ENCODE data around the gene CDC26.
"Not testable (repeated sequence)": the region's sequence is repeated elsewhere in the genome, so short reads cannot be mapped to it uniquely, and the experiment has no call there.

Gene CDC26

DNA sequence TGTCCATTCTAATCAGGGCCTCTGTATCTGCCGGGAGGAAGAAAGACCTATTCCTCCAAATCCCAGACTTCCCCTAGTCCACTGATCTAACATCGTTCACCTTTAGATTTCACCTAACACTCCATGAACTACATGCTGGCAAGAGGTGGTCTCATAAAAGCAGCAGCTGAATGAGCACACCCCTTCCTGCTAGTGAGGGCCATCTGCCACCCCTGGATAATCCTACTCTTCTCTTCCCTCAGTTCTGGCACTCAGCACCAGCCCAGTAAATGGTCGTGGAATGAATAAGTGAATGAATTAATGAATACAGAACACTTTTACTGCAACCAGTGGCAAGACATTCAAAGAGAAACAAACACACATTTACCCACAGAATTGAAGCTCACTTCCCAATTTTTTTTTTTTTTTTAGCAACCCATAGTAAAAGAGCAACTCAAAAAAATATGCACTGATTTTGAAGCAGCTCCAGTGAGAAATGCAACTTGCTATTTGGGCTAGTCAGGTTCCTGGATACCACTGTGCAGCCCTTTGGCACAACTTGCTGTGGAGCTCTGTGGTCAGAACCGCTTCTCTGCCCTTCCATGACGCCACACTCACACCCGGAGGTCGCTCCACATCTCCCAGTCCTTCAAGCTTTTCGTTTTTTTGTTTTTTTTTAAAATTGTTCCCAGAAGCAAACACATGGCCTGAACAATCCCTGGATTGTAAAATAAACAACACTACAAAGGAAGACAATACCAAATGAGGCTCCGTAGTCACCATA lies 21.6 kb upstream of the CDC26 start:
- DNase-seq (ENCODE audit: extremely low spot score, insufficient read length, low read depth) (no peak), FAIRE-seq (no peak)

DNA sequence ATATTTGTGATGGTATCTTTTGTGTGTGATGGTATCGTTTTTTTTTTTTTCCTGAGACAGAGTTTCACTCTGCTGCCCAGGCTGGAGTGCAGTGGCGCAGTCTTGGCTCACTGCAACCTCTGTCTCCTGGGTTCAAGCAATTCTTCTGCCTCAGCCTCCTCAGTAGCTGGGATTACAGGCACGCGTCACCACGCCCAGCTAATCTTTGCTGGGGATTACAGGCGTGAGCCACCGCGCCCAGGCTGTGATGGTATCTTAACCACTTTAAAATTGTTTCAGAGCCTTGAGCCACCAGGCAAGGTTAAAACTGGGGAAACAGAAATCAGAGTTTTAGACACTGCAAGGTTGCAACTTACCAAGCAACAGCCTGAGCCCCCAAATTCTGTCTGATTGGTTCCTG lies 20.9 kb upstream of the CDC26 start:
- DNase-seq (ENCODE audit: extremely low spot score, insufficient read length, low read depth); FAIRE-seq: not testable (repeated sequence)

DNA sequence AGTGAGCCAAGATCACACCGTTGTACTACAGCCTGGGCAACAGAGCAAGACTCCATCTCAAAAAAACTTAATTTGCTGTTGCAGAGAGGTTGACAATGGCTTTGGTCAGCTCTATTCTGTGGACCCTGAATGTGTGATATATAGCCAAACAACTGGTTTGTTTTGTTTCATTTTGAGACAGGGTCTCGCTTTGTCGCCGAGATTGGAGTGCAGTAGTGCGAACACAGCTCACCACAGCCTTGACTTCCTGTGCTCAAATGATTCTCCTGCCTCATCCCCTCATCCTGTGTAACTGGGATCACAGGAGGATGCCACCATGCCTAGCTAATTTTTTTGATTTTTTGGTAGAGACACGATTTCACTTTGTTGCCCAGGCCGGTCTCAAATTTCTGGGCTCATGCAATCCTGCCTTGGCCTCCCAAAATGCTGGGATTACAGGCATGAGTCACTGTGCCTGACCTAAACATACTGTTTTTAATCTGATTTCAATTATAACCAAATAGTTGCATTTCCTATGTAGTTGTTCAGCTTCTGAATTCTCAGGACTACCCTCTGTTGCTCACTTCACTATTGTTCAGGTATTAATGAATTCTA lies 18.0 kb upstream of the CDC26 start:
- DNase-seq (ENCODE audit: extremely low spot score, insufficient read length, low read depth) (no peak), FAIRE-seq (no peak)

DNA sequence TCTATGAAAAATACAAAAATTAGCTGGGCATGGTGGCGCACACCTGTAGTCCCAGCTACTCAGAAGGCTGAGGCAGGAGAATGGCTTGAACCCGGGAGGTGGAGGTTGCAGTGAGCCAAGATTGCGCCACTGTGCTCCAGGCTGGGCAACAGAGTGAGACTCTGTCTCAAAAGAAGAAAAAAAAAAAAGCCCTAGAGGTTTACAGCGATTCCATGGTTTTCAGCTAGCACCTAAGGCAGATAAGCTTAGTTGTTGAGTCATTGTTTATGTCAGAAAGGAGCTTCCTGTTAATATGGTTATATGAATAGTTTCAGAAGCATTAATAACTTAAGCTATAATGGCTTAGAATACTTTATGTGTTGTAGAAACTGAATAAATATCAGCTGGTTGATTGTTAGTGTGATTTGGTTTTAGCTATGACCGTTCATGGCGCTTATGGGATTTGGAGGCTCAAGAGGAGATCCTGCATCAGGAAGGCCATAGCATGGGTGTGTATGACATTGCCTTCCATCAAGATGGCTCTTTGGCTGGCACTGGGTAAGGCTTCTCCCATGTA lies 14.8 kb upstream of the CDC26 start:
- FAIRE-seq (no peak), DNase-seq (ENCODE audit: extremely low spot score, insufficient read length, low read depth) (no peak)

DNA sequence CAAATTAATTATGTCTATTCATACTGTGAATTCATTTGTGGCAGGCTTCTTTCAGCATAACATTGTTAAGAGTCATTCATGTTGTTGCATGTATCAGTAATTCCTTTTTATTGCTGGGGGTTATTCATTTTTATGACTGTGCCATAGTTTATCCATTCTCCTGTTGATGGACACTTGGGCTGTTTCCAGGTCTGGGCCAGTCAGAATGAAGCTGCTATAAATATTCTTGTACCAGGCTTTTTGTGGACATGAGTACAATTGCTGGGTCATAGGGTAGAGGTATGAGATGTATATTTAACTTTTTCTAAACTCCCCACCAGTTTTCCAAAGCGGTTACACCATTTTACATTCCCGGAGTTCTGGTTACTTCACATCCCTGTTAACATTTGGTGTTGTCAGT lies 13.7 kb upstream of the CDC26 start:
- DNase-seq (ENCODE audit: extremely low spot score, insufficient read length, low read depth) (no peak), FAIRE-seq (no peak)

DNA sequence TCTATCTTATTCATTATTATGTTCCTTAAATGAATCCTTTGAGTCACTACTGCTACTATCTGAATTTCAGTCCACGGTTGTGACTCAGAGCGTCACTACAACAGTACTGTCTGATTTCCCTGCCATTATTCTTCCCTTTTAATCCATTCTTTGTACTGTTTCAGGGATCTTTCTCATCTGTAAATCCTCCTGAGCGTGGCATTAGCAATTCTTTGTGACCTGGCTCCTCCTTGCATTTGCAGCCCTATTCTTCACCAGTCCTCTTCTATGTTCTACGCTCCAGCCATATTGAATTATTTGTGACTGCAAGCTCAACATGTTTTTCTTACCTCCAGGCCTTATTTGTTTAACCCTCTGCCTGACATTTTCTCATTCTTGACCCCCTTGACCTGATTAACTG lies 6.0 kb upstream of the CDC26 start:
- FAIRE-seq (no peak), DNase-seq (ENCODE audit: extremely low spot score, insufficient read length, low read depth) (no peak)

DNA sequence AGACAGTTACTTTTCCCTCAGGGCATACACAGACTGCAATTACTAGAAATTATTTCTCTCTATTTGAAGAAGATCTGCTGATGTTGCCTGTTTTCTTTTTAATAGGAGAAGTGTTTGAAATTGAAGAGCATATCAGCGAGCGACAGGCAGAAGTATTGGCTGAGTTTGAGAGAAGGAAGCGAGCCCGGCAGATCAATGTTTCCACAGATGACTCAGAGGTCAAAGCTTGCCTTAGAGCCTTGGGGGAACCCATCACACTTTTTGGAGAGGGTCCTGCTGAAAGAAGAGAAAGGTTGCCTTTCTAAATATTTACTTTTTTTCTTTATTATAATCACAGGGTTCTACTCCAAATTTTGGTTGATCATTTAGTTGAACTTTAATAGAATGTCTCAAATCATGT lies 3.5 kb upstream of the CDC26 start:
- DNase-seq (ENCODE audit: extremely low spot score, insufficient read length, low read depth) (no peak), FAIRE-seq (no peak)

DNA sequence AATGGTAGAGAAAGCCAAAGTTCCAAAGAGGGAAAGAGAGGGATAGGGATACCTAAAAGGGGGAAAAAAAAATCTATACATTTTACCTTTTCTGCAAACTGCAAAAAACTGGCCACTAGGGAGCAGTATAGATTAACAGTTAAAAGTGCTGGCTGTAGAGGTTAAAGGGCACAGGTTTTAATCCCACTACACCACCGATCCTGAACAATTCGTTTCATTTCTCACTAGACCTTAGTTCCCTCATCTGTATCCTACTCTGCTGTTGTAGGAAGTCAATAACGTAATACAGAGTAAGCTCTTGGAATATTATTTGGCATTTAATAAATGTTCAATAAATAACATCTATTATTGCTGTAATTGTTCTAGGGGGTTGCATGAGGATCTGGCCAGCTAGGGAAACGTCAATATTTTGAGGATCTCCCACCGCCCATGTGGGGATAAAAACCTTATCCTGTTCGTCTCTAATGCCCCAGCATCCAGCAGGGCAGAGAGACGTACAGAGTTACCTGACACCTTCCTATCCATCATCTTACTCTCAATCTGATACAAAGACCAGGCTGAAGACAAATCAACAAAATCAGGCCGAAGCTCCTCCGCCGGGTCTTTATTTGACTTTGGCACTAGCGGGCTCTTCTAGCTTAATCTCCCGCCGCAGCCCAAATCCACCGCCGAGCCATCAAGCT lies 757 bp downstream of the CDC26 start:
- FAIRE-seq (peak; percentile 42), DNase-seq (ENCODE audit: extremely low spot score, insufficient read length, low read depth) (peak; percentile 35)

DNA sequence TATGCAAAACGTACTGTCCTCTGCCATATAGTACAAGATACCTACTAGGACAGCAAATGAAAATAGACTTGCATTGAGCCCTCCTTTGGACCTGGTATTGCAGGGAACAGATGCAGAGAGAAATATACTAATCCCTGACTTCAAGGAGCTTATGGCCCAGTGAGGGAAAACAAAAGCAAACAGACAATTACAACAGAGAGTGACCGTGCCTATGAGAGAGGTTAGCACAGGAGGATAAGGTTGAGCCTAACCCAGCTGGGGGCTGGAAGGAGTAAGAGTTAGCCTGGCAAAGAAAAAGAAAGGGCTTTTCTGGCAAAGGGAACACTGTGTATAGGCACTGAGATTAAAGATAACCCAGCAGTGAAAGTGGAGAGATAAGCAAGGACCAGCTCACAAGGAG lies 5.5 kb downstream of the CDC26 start:
- no peak for FAIRE-seq
- no peak for DNase-seq (ENCODE audit: extremely low spot score, insufficient read length, low read depth)

DNA sequence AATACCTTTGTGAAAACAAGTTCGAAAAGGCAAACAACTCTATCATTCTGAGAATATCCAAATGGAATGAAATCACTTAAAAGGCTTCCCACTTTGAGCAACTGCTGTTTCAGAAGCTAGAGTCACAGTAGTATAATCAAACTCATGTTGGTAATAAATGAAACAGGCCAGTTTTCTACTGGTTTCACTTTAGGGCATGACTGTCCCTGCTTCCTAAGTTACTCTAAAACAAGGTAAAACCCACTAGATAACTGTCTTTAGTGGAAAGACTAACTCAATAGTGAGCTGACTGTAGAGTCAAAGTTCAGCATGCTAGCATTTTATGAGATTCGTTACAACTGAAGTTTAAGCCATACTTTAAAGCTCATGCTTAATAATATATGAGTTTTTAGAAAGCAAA lies 6.0 kb downstream of the CDC26 start:
- DNase-seq (ENCODE audit: extremely low spot score, insufficient read length, low read depth) (no peak), FAIRE-seq (no peak)

DNA sequence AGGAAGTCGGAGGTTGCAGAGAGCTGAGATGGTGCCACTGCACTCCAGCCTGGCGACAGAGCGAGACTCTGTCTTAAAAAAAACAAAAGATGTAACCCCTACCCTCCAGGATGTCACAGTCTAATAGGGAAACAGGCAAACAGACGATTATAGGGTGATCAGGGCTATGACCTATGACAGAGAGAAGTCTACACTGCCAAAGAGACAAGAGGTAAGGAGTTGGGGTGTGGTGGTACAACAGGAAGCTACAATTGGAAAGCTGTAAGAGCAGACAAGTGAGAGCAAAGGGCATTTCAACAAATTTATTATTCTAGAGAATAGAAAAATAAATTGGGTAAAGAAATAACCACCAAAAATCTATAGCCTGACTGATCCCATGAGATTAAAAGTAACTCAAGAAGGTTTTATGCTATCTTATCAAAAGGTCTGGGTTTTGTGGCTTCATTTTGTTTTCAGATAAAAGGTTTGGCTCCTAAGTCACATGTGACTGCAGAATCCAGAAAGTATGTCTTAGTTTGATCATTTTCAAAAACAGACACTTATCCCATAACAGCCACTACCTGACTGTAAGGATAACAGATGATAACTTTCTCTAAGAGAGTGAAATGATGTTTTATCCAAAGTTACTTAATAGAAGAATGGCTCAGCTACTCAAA lies 7.3 kb downstream of the CDC26 start:
- no peak for DNase-seq (ENCODE audit: extremely low spot score, insufficient read length, low read depth)
- FAIRE-seq = no peak

DNA sequence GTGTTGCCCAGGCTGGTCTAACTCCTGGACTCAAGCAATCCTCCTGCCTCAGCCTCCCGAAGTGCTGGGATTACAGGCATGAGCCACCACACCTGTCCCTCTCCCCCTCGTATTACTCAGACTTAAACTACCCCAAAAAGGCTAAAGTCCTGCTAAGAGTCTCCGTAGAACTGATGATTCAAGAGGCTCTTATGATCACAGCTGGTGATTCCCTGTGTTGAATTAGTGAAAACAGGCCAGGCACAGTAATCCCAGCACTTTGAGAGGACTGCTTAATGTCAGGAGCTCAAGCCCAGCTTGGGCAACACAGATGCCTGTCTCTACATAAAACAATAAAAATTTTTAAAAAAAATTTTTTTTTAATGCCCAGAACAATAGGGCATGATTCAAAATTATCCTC lies 9.2 kb downstream of the CDC26 start:
- no peak for FAIRE-seq
- DNase-seq (ENCODE audit: extremely low spot score, insufficient read length, low read depth) = no peak

DNA sequence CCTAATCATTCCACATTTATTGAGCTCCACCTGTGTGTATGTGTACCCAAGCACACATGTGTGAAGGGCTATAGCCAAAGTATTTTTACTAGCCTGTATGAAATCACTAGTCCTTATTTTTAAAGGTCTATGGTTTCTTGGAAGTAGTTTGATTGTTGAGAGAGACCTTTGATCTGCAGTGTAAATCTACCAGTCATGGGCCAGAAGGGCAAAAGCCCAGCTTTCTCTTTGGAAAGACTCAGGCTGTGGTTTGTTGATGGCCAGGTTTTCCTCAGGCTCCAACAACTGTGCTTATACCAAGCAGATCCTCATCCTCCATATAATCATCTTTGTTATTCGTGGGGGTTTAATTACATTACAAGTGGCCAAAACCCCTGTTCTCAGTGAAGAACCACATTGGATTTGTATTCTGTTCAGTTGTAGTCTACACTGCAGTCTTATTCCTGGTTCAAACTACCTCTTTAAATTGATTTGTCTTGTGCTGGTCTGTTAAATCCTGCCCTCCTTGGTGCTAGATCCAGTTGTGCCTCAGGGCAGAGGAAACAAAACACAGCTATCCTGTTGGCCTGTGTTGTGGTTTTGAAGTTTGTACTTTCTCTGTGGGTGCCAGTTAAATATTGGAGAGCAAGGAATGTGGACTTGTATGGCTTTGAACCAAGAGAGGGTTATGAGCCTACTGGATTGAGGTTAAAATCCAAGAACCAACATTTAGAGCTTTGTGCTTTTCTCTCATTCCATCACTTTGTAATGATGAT lies 13.3 kb downstream of the CDC26 start:
- DNase-seq (ENCODE audit: extremely low spot score, insufficient read length, low read depth) (no peak), FAIRE-seq (no peak)

DNA sequence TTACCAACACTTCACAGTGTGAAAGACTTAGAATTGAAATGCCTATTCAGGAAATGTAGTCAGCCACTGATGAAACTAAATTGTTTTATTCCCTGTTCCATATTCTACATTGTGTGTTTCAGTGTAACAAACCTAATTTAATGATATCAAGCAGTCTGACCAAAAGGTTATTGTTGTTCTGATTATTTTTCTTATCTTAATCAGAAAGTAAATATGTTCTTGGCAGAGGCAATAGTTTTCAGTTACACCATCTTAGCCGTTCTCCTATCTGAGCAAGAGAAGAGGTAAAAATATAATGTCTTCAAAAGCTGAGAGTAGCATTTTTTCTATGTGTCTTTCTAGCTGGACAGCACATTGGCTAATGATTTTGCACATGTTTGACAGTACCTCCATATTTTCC lies 17.1 kb downstream of the CDC26 start:
- no peak for FAIRE-seq
- DNase-seq (ENCODE audit: extremely low spot score, insufficient read length, low read depth) = no peak

DNA sequence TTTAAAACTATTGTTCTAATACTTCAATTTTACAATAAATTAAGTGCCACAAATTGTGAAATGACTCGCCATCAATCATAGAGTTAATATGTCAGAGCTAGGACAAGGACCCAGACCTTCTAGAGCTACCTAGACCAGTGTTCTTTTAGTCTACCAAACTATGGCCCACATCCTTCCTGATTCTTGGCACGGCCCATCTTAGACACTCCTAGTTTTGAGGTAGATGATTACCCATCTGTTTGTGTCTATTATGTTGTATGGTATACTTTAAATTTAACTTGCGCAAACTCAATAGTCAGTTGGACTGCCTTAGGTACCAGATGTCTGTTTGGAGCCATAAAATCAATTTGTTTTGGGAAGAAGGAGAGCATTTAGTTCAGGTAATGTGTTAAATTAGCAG lies 17.5 kb downstream of the CDC26 start:
- FAIRE-seq = no peak
- DNase-seq (ENCODE audit: extremely low spot score, insufficient read length, low read depth) = no peak

DNA sequence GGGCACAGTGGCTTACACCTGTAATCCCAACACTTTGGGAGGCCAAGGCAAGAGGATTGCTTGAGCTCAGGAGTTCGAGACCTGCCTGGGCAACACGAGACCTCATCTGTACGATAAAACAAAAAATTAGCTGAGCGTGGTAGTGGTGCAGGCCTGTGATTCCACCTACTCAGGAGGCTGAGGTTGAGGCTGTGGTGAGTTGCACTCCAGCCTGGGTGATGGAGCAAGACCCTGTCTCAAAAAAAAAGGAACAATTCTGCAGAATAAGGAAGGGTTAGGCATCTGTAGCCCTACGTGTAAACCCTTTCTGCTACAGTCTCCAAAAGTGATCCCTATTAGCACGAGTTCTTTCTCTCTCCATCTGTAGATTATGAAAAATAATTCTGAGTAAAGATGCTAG lies 19.9 kb downstream of the CDC26 start:
- DNase-seq (ENCODE audit: extremely low spot score, insufficient read length, low read depth) (no peak), FAIRE-seq (no peak)

DNA sequence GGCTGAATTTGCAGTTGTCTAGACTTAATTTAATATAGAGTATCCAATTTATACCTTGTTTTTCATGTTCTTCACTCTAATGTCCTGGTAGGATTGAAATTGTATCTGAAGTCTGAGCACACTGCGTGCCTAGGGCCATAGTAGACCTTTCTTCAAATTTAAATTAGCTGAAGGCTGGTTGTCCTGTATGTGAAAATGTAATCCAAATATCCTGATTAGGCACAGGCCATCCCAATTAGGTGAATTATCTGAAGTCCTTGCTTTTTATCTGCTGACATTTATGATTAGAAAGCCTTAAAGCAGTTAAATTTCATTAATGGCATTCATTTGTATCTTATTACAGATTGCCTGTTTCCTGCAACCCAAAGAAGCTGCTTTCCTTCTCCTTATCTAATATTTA lies 20.4 kb downstream of the CDC26 start:
- FAIRE-seq (no peak), DNase-seq (ENCODE audit: extremely low spot score, insufficient read length, low read depth) (no peak)

DNA sequence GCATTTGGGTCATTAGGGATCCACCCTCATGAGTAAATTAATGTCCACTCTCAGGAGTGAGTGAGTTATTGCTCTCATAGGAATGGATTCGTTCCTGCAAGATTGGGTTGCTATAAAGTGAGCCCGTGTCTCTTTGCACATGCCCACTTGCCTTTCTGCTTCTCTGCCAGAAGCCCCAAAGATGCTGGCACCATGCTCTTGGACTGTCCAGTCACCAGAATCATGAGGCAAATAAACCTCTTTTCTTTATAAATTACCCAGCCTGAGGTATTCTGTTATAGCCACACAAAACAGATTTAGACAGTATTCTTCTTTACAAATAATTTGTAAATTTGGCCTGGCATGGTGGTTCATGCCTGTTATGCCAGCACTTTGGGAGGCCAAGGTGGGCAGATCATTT lies 24.6 kb downstream of the CDC26 start:
- FAIRE-seq = no peak
- no peak for DNase-seq (ENCODE audit: extremely low spot score, insufficient read length, low read depth)

DNA sequence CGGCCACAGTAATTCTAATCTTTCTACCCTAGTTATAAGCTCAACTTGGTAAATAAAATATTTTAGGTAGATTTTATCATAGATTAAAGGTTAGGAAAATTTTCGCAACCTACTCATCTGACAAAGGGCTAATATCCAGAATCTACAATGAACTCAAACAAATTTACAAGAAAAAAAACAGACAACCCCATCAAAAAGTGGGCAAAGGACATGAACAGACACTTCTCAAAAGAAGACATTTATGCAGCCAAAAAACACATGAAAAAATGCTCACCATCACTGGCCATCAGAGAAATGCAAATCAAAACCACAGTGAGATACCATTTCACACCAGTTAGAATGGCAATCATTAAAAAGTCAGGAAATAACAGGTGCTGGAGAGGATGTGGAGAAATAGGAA lies 25.7 kb downstream of the CDC26 start:
- not testable (repeated sequence) for DNase-seq (ENCODE audit: extremely low spot score, insufficient read length, low read depth); FAIRE-seq

DNA sequence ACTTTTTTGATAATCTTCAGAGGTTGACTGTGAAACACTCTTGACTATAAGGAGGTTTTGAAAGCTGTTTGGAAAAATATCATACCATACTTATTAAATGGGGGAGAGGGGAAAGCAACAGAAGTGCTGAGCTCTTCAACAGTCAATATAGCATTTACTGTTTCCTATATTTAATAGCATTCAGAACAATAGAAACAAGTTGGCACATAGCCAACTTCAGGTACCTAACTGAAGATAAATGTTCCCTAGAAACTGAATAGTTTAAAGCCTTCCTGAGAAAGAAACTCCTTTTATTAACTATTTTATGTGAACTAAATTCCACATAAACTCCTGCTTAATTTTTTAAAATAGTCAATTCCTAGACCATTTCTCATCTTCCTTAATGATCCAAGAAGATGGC lies 27.7 kb downstream of the CDC26 start:
- no peak for FAIRE-seq

More for the DNA sequence above, 27.7 kb downstream of the CDC26 start:
- DNase-seq (ENCODE audit: extremely low spot score, insufficient read length, low read depth) = no peak
